ENCODE results near the gene FEM1A. TPM values are rescaled to one million over a fixed set of nuclear protein-coding genes. Genes with fewer than 3 reads are reported as not detected.

Gene FEM1A
- total and polyA plus RNA-seq, 9 of the 15 experiments (the other 6 are each of a cell fraction or from before 2014, with no cell fraction given), result 0.08 to 19.0 (median 6.8) TPM

DNA sequence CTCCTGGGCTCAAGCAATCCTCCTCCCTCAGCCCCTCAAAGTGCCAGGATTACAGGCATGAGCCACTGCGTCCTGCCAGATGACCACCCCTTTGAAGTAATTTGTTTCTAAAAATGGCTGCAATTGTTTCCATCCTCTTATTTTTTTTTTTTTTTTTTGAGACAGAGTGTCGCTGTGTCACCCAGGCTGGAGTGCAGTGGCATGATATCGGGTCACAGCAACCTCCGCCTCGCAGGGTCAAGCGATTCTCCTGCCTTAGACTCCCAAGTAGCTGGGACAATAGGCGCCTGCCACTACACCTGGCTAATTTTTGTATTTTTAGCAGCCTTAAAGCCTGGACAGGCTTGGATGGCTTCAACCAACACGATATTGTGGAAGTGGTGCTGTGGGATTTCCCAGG, 45.5 kb upstream of the FEM1A start (continued):
- TF ChIP-seq, protein P1, sequence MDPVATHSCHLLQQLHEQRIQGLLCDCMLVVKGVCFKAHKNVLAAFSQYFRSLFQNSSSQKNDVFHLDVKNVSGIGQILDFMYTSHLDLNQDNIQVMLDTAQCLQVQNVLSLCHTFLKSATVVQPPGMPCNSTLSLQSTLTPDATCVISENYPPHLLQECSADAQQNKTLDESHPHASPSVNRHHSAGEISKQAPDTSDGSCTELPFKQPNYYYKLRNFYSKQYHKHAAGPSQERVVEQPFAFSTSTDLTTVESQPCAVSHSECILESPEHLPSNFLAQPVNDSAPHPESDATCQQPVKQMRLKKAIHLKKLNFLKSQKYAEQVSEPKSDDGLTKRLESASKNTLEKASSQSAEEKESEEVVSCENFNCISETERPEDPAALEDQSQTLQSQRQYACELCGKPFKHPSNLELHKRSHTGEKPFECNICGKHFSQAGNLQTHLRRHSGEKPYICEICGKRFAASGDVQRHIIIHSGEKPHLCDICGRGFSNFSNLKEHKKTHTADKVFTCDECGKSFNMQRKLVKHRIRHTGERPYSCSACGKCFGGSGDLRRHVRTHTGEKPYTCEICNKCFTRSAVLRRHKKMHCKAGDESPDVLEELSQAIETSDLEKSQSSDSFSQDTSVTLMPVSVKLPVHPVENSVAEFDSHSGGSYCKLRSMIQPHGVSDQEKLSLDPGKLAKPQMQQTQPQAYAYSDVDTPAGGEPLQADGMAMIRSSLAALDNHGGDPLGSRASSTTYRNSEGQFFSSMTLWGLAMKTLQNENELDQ (CRISPR knock-in tag; IDR thresholded peaks at IDR 0.05; ENCODE audit: borderline replicate concordance), result no peak

DNA sequence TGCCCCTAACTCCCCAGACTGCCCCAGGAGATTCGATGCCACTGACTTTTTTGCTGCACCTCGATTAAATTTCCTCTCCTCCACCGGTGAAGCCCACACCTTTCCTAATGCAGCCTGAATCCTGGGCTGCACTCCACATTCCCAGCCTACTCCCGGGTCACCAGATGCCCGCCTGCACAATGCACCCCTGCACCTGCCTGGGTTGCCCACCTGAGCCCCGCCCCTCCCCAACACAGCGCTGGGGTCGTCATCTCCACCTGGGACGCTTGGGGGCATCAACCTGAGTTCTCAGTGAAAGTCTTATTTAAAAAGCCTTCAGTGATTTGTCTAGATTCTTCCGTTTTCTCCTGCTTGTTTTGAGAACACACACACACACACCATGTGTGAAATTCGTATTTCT, 43.3 kb upstream of the FEM1A start:
- no peak for FAIRE-seq
- TF ChIP-seq, protein P2, sequence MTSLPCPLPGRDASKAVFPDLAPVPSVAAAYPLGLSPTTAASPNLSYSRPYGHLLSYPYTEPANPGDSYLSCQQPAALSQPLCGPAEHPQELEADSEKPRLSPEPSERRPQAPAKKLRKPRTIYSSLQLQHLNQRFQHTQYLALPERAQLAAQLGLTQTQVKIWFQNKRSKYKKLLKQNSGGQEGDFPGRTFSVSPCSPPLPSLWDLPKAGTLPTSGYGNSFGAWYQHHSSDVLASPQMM (CRISPR knock-in tag; IDR thresholded peaks at IDR 0.05), result no peak
- TF ChIP-seq, protein P3, sequence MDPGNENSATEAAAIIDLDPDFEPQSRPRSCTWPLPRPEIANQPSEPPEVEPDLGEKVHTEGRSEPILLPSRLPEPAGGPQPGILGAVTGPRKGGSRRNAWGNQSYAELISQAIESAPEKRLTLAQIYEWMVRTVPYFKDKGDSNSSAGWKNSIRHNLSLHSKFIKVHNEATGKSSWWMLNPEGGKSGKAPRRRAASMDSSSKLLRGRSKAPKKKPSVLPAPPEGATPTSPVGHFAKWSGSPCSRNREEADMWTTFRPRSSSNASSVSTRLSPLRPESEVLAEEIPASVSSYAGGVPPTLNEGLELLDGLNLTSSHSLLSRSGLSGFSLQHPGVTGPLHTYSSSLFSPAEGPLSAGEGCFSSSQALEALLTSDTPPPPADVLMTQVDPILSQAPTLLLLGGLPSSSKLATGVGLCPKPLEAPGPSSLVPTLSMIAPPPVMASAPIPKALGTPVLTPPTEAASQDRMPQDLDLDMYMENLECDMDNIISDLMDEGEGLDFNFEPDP (CRISPR knock-in tag; IDR thresholded peaks at IDR 0.05), result no peak
- TF ChIP-seq CHD4 (IDR thresholded peaks at IDR 0.05; ENCODE audit: insufficient read depth, insufficient replicate concordance, low read depth, low read length, poor library complexity, severe bottlenecking), result no peak
- TF ChIP-seq, protein P4, sequence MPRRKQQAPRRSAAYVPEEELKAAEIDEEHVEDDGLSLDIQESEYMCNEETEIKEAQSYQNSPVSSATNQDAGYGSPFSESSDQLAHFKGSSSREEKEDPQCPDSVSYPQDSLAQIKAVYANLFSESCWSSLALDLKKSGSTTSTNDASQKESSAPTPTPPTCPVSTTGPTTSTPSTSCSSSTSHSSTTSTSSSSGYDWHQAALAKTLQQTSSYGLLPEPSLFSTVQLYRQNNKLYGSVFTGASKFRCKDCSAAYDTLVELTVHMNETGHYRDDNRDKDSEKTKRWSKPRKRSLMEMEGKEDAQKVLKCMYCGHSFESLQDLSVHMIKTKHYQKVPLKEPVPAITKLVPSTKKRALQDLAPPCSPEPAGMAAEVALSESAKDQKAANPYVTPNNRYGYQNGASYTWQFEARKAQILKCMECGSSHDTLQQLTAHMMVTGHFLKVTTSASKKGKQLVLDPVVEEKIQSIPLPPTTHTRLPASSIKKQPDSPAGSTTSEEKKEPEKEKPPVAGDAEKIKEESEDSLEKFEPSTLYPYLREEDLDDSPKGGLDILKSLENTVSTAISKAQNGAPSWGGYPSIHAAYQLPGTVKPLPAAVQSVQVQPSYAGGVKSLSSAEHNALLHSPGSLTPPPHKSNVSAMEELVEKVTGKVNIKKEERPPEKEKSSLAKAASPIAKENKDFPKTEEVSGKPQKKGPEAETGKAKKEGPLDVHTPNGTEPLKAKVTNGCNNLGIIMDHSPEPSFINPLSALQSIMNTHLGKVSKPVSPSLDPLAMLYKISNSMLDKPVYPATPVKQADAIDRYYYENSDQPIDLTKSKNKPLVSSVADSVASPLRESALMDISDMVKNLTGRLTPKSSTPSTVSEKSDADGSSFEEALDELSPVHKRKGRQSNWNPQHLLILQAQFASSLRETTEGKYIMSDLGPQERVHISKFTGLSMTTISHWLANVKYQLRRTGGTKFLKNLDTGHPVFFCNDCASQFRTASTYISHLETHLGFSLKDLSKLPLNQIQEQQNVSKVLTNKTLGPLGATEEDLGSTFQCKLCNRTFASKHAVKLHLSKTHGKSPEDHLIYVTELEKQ (CRISPR knock-in tag; IDR thresholded peaks at IDR 0.05), result no peak
- no peak for TF ChIP-seq SLC30A9 (CRISPR knock-in tag; IDR thresholded peaks at IDR 0.05)
- no peak for TF ChIP-seq NCOA2 (IDR thresholded peaks at IDR 0.05; ENCODE audit: partially characterized antibody in 2 of 2)
- no peak for TF ChIP-seq ZNF324 (CRISPR knock-in tag; IDR thresholded peaks at IDR 0.05)
- TF ChIP-seq SRSF3 (IDR thresholded peaks at IDR 0.05; ENCODE audit: insufficient read depth, low read length), result no peak
- TF ChIP-seq, protein P5, sequence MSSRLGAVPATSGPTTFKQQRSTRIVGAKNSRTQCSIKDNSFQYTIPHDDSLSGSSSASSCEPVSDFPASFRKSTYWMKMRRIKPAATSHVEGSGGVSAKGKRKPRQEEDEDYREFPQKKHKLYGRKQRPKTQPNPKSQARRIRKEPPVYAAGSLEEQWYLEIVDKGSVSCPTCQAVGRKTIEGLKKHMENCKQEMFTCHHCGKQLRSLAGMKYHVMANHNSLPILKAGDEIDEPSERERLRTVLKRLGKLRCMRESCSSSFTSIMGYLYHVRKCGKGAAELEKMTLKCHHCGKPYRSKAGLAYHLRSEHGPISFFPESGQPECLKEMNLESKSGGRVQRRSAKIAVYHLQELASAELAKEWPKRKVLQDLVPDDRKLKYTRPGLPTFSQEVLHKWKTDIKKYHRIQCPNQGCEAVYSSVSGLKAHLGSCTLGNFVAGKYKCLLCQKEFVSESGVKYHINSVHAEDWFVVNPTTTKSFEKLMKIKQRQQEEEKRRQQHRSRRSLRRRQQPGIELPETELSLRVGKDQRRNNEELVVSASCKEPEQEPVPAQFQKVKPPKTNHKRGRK (tag; IDR thresholded peaks at IDR 0.05), result no peak
- no peak for TF ChIP-seq STAT5A (IDR thresholded peaks at IDR 0.05; ENCODE audit: borderline replicate concordance, low read length)

More for the DNA sequence above, 43.3 kb upstream of the FEM1A start:
- H3K4me2 ChIP-seq (ENCODE audit: insufficient read depth, low read length), result no peak overlapping the region
- no peaks in the 10 kb centered on the region for H3K9me1 ChIP-seq (ENCODE audit: control insufficient read depth, insufficient read depth, low read length)
- ChIA-PET POLR2A (no interaction called here), CTCF (ENCODE audit: low intra/inter-chr PET ratio) (no interaction called here)
- in situ Hi-C loops (cut with MboI) (no loop called here), intact Hi-C loops (cut with micrococcal nuclease) (no loop called here)
- H3K4me3 ChIP-seq, result no peak overlapping the region
- 2% methylated on average over 11 of the region's 11 CpGs for WGBS (ENCODE audit: insufficient coverage, low coverage, missing lambda C conversion rate)
- H3K79me2 ChIP-seq (ENCODE audit: control insufficient read depth, insufficient read depth, low read length), result no peaks in the 10 kb centered on the region
- H2AFZ ChIP-seq (ENCODE audit: low read depth, low read length), result no peak overlapping the region
- no peaks in the 10 kb centered on the region; a peak in 2 of 5 replicates for H3K4me1 ChIP-seq (replicated peaks in 1 of 2; ENCODE audit: control insufficient read depth in 2 of 2, insufficient read depth in 2 of 2, low read length in 2 of 2)
- BruUV-seq (replicated peaks), result no TSS peak
- H3K36me3 ChIP-seq (ENCODE audit: control insufficient read depth, insufficient read depth, low read length), result no peaks in the 10 kb centered on the region
- H3K27me3 ChIP-seq (ENCODE audit: control insufficient read depth in 2 of 2, insufficient read depth in 2 of 2, low read length in 2 of 2), result peaks cover 30 to 55% of the 10 kb centered on the region in 2 experiments
- DNase-seq (ENCODE audit: extremely low read depth in 1 of 4, low spot score in 3 of 4) (peak in 1 of 4 experiments; percentile 4), ATAC-seq (no peak)
- no peaks in the 10 kb centered on the region for H4K20me1 ChIP-seq (replicated peaks; ENCODE audit: control insufficient read depth, insufficient read depth, low read length)
- H3K27ac ChIP-seq (ENCODE audit: extremely low read depth, low read depth, low read length), result no peak overlapping the region
- H3K9me3 ChIP-seq (replicated peaks; ENCODE audit: control insufficient read depth, insufficient read depth, low read depth, low read length), result no peaks in the 10 kb centered on the region
- H3K9ac ChIP-seq (ENCODE audit: insufficient read depth in 1 of 2, low read depth in 2 of 2, low read length in 2 of 2), result no peak overlapping the region; a peak in 1 of 4 replicates
